ENCODE data around the gene CHRNA1.

DNA sequence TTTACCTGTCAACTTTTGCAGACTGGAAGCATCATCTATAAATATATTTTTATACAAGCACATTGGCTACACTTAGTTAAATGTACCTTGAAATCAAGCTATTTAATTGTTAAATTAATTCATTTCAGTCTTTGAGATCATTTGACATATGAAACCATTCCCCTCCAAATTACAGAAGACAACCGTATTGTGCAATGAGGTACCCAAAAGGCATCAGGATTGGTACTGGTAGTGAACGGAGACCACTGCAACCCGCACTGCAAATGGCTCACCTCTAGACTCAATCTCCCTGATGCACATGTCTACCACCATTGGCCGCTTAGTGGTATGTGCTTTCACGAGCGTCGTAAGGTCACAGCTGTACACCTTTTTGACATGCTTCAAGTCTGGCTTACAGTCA, 47.8 kb upstream of the CHRNA1 start:
- TF ChIP-seq YY1 (IDR thresholded peaks at IDR 0.05) (no peak), HNF4A (conservative IDR thresholded peaks at IDR 0.05) (no peak), TAF1 (conservative IDR thresholded peaks at IDR 0.05) (no peak), JUND (IDR thresholded peaks at IDR 0.05) (no peak)
- TF ChIP-seq, protein P1, sequence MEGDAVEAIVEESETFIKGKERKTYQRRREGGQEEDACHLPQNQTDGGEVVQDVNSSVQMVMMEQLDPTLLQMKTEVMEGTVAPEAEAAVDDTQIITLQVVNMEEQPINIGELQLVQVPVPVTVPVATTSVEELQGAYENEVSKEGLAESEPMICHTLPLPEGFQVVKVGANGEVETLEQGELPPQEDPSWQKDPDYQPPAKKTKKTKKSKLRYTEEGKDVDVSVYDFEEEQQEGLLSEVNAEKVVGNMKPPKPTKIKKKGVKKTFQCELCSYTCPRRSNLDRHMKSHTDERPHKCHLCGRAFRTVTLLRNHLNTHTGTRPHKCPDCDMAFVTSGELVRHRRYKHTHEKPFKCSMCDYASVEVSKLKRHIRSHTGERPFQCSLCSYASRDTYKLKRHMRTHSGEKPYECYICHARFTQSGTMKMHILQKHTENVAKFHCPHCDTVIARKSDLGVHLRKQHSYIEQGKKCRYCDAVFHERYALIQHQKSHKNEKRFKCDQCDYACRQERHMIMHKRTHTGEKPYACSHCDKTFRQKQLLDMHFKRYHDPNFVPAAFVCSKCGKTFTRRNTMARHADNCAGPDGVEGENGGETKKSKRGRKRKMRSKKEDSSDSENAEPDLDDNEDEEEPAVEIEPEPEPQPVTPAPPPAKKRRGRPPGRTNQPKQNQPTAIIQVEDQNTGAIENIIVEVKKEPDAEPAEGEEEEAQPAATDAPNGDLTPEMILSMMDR (IDR thresholded peaks at IDR 0.05; ENCODE audit: low read depth, low read length, missing input control): no peak
- TF ChIP-seq, protein P2, sequence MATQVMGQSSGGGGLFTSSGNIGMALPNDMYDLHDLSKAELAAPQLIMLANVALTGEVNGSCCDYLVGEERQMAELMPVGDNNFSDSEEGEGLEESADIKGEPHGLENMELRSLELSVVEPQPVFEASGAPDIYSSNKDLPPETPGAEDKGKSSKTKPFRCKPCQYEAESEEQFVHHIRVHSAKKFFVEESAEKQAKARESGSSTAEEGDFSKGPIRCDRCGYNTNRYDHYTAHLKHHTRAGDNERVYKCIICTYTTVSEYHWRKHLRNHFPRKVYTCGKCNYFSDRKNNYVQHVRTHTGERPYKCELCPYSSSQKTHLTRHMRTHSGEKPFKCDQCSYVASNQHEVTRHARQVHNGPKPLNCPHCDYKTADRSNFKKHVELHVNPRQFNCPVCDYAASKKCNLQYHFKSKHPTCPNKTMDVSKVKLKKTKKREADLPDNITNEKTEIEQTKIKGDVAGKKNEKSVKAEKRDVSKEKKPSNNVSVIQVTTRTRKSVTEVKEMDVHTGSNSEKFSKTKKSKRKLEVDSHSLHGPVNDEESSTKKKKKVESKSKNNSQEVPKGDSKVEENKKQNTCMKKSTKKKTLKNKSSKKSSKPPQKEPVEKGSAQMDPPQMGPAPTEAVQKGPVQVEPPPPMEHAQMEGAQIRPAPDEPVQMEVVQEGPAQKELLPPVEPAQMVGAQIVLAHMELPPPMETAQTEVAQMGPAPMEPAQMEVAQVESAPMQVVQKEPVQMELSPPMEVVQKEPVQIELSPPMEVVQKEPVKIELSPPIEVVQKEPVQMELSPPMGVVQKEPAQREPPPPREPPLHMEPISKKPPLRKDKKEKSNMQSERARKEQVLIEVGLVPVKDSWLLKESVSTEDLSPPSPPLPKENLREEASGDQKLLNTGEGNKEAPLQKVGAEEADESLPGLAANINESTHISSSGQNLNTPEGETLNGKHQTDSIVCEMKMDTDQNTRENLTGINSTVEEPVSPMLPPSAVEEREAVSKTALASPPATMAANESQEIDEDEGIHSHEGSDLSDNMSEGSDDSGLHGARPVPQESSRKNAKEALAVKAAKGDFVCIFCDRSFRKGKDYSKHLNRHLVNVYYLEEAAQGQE (IDR thresholded peaks at IDR 0.05): no peak
